Body of pancreas (tissue), 4 donors: ENCODE results near the gene SLC35G1. TPM values are rescaled to one million over a fixed set of nuclear protein-coding genes. Genes with fewer than 3 reads are reported as not detected.

ENCODE experiments used
- ATAC-seq: fragments of 150-250 bp; one replicate; pipeline ENCODE4 v1.9.1; 2016
- DNase-seq, 4 donors: peaks; one replicate each; pipeline ENCODE4 v3.0.0-alpha.2; 2019
- H3K27ac ChIP-seq, 4 donors: fragments of 200-600 bp; sonication (generic); 1 replicate in 3 of 4; 2 replicates in 1 of 4; pipeline versions ENCODE4 v1.5.1 to v1.6.1; 2016 to 2019; ENCODE audit warnings: mild to moderate bottlenecking in 1 of 4, mixed read lengths in 1 of 4, moderate library complexity in 1 of 4
- H3K27me3 ChIP-seq, 2 donors: fragments of 200-600 bp; sonication (generic); one replicate each; pipeline ENCODE4 v1.6.0; 2016; ENCODE audit warnings: mild to moderate bottlenecking in 1 of 2
- H3K36me3 ChIP-seq, 2 donors: fragments of 200-600 bp; sonication (generic); replicated peaks in 1 of 2; 2 replicates each; pipeline ENCODE4 v1.5.1; 2016; ENCODE audit warnings: low read depth in 2 of 2; ENCODE audit not compliant: insufficient read depth in 1 of 2
- H3K4me1 ChIP-seq: fragments of 200-600 bp; sonication (generic); one replicate; pipeline ENCODE4 v1.6.0; 2016
- H3K4me3 ChIP-seq, 2 donors: fragments of 200-600 bp; sonication (generic); 1 replicate in 1 of 2; 2 replicates in 1 of 2; pipeline ENCODE4 v1.5.1; 2016 to 2019
- H3K9me3 ChIP-seq, 3 donors: fragments of 200-600 bp; sonication (generic); 1 replicate in 2 of 3; 2 replicates in 1 of 3; pipeline ENCODE4 v1.5.1; 2016
- POLR2A ChIP-seq, 3 donors: fragments of 450-650 bp; IDR thresholded peaks; one replicate each; pipeline ENCODE4 v1.6.1; 2016; ENCODE audit warnings: antibody characterized with exemption in 3 of 3, mild to moderate bottlenecking in 2 of 3
- WGBS, 2 donors: methylation state at CpG; one replicate each; pipeline ENCODE4 v1.1.5; 2017; 5-methylcytosine and 5-hydroxymethylcytosine counted together
- intact Hi-C: fragments of 100-400 bp; cut with DNase I; formaldehyde crosslinking; loops from one replicate; pipeline ENCODE4 v1.15.1; 2023
- total RNA-seq, 2 donors: library from RNA; depleted of rRNA; stranded (reverse); fragments of >200 nt; gene quantifications; one replicate each; pipeline ENCODE4 v1.1.0, GENCODE V29; 2016
- TF ChIP-seq, protein P1 (sequence below), 7 experiments: fragments of 450-650 bp in 4 of 7; fragments of 200-600 bp in 3 of 7; sonication (generic) in 3 of 7; IDR thresholded peaks; one replicate each; pipeline ENCODE4 v1.5.1; 2016 to 2019; ENCODE audit warnings: antibody characterized with exemption in 7 of 7

SLC35G1 gene
- total RNA-seq, 2 donors from 2014 or later = 7.0 to 24.1 TPM

DNA sequence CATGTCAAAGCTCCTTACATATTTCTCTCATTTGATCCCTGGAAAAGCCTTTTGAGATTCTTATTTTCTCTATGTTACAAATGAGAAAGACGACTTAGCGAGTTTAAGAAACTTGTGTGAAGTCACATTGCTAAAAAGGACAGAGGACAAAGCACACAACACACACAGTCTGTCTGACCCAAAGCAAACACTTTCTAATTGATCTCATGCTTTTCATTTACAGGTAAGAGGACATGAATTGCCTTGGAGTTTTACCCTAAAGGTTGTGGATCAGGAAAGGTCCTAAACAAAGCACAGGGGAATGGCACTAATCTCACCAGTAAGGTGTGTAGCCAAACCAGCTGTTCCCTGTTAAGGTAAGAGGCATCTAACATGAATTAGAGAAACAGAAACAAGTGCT, 18.7 kb downstream of the SLC35G1 start:
- ATAC-seq = no peak
- Histone ChIP-seq H3K27me3 (no peaks in the 10 kb centered on the region), H3K9me3 (no peaks in the 10 kb centered on the region), H3K4me3 (no peak overlapping the region), H3K4me1 (peaks cover 13% of the 10 kb centered on the region), H3K36me3 (no peaks in the 10 kb centered on the region), H3K27ac (peak overlapping the region in 1 of 4 donors; percentile 8)
- TF ChIP-seq POLR2A (IDR thresholded peaks at IDR 0.05) = no peak
- TF ChIP-seq, protein P1, sequence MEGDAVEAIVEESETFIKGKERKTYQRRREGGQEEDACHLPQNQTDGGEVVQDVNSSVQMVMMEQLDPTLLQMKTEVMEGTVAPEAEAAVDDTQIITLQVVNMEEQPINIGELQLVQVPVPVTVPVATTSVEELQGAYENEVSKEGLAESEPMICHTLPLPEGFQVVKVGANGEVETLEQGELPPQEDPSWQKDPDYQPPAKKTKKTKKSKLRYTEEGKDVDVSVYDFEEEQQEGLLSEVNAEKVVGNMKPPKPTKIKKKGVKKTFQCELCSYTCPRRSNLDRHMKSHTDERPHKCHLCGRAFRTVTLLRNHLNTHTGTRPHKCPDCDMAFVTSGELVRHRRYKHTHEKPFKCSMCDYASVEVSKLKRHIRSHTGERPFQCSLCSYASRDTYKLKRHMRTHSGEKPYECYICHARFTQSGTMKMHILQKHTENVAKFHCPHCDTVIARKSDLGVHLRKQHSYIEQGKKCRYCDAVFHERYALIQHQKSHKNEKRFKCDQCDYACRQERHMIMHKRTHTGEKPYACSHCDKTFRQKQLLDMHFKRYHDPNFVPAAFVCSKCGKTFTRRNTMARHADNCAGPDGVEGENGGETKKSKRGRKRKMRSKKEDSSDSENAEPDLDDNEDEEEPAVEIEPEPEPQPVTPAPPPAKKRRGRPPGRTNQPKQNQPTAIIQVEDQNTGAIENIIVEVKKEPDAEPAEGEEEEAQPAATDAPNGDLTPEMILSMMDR (IDR thresholded peaks at IDR 0.05) = no peak
- DNase-seq = no peak
- 80 to 86% methylated on average over 2 of the region's 2 CpGs for WGBS, 2 donors
- intact Hi-C loops = no loop called here

DNA sequence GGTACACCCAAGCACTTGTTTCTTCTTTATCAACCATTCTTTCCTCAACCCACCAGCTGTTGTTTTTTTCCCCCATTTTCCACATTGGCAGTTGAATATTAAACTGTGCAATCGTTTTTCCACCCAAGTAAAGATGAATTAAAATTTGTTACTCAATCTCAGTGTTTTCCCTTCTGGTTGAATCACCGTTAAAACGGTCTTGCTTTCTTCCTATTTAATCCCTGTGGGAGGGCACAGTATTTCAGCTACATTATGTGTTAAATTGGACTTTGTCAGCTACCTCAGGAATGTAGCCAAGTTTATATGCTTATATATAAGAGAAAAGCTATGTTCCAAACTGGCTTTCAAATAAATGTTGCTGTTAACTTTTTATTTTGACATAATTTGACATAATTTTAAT, 19.9 kb downstream of the SLC35G1 start:
- Histone ChIP-seq H3K36me3 (no peaks in the 10 kb centered on the region), H3K27ac (no peak overlapping the region), H3K9me3 (no peaks in the 10 kb centered on the region), H3K4me1 (peaks cover 13% of the 10 kb centered on the region), H3K4me3 (no peak overlapping the region), H3K27me3 (no peaks in the 10 kb centered on the region)
- intact Hi-C loops = no loop called here
- ATAC-seq = no peak
- no peak for DNase-seq
- WGBS, 2 donors = 47 to 59% methylated on average over 3 of the region's 3 CpGs
- TF ChIP-seq, protein P1 (IDR thresholded peaks at IDR 0.05) = no peak
- no peak for TF ChIP-seq POLR2A (IDR thresholded peaks at IDR 0.05)

DNA sequence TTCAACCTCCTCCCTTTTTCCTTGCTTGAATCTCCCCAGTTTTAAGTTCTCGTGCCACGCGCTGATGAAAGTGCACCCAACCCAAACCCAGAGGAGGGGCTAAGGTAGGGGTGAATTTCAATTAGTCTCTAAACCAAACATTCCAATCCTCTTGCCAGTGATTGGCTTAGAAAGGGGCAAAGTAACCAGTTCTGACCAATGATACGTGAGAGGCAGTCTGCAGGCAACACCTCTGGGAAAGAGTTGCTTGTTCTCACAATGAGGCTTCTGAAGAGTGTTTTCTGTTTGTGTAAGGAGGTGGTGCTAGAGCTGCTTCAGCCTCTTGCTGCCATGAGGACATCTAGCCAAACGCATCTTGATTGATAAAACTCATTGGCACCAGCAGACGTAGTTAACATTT, 21.8 kb downstream of the SLC35G1 start:
- H3K27me3 ChIP-seq = no peaks in the 10 kb centered on the region
- peaks cover 13% of the 10 kb centered on the region for H3K4me1 ChIP-seq
- DNase-seq (no peak), ATAC-seq (no peak)
- H3K9me3 ChIP-seq = no peaks in the 10 kb centered on the region
- intact Hi-C loops = loop anchor here (5.0 kb wide), 1 partner anchor 407 kb away; no protein-coding TSS in a partner anchor
- no peak overlapping the region for H3K4me3 ChIP-seq
- no peak for TF ChIP-seq POLR2A (IDR thresholded peaks at IDR 0.05)
- TF ChIP-seq, protein P1 (IDR thresholded peaks at IDR 0.05) = no peak
- no peaks in the 10 kb centered on the region for H3K36me3 ChIP-seq
- no peak overlapping the region for H3K27ac ChIP-seq
- WGBS, 2 donors = 74 to 77% methylated on average over 6 of the region's 6 CpGs

DNA sequence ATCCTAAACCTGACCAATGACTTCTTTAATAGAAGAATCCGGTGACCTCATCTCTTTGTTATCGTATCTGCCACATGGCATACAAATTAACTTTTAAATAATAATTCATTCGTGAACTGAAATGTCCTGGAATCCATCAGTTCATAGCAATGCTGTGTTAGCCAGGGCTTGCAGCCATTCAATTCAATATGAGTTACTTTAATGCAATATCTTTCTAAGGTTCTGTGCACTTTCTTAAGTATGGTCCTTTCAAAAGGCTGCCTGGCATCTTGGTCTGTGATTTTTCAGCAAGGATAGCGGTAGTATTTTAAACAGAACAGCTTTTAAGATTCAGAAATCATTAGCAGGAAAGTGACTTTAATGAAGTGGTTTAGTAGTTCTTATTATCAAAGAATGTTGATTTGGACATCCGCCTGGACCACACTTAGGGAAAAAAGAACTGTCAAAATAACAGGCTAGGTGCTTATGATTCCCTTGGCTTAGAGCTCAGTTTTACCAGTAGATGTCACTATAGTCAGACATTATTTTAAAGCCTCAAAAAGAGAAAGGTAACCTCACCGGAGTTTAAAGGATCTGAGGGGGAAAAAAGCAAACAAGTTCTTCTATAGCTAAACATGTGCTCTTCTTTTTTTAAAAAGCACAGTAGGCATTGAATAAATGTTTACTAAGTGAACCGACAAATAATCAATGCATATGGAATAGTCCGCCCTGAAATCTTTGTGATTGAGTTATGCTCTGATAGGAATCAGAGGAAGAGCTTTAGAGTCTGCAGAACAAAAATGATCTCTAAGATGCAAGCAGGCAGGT, 22.7 kb downstream of the SLC35G1 start:
- DNase-seq (no peak), ATAC-seq (peak; percentile 72)
- intact Hi-C loops = loop anchor here (5.0 kb wide), 1 partner anchor 406 kb away; no protein-coding TSS in a partner anchor
- Histone ChIP-seq H3K4me3 (no peak overlapping the region), H3K27me3 (no peaks in the 10 kb centered on the region), H3K4me1 (peaks cover 13% of the 10 kb centered on the region), H3K27ac (no peak overlapping the region), H3K36me3 (no peaks in the 10 kb centered on the region), H3K9me3 (no peaks in the 10 kb centered on the region)
- 37 to 38% methylated on average over 8 of the region's 8 CpGs for WGBS, 2 donors
- TF ChIP-seq POLR2A (IDR thresholded peaks at IDR 0.05) = no peak
- TF ChIP-seq, protein P1 (IDR thresholded peaks at IDR 0.05) = peak; percentile 17 to 72 (median 62)

DNA sequence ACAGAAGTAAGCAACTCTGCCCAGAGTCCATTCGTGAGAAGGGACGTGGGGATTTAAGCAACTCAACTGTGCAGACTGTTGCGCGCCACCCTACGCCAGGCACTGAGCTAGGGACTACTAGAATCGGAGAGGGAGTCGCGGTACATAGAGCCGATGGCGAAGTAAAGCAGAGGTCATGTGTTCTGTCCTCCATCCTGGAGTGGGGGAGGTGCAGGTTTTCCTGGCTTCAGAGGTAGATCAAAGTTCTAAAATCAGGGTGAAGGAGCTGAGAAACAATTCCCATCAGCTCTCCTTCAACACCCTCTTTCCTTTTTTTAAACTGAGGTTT, 23.2 kb downstream of the SLC35G1 start:
- Histone ChIP-seq H3K27me3 (no peaks in the 10 kb centered on the region), H3K9me3 (no peaks in the 10 kb centered on the region), H3K4me1 (peaks cover 13% of the 10 kb centered on the region), H3K4me3 (no peak overlapping the region), H3K27ac (no peak overlapping the region), H3K36me3 (no peaks in the 10 kb centered on the region)
- ATAC-seq (peak; percentile 48), DNase-seq (peak in 2 of 4 donors; percentile 17 to 42)
- WGBS, 2 donors = 31 to 35% methylated on average over 10 of the region's 10 CpGs
- intact Hi-C loops = loop anchor here (5.0 kb wide), 1 partner anchor 405 kb away; no protein-coding TSS in a partner anchor
- TF ChIP-seq POLR2A (IDR thresholded peaks at IDR 0.05) = no peak
- TF ChIP-seq, protein P1 (IDR thresholded peaks at IDR 0.05) = no peak
